ENCODE measurements around the gene NRP1.
"Not testable (repeated sequence)": the region's sequence is repeated elsewhere in the genome, so short reads cannot be mapped to it uniquely, and the experiment has no call there.

NRP1 gene

GRCh38 chr10:33334153-33334804, at the start of gene NRP1:
Gene NRP1, minus strand, starts transcription at chr10:33334667. Its CDS starts 285 bp downstream, at chr10:33334382.
- no peak for FAIRE-seq

- not testable (repeated sequence) for FAIRE-seq
Observed at GRCh38 chr10:33384201-33384600, 49.7 kb upstream of the NRP1 start.

- FAIRE-seq = no peak
Observed at GRCh38 chr10:33382921-33383713, 48.6 kb upstream of the NRP1 start.

- no peak for FAIRE-seq
Observed at GRCh38 chr10:33382216-33382600, 47.7 kb upstream of the NRP1 start.

GRCh38 chr10:33381451-33382215, 47.2 kb upstream of the NRP1 start:
- no peak for FAIRE-seq

- FAIRE-seq = no peak
Observed at GRCh38 chr10:33377658-33378025, 43.2 kb upstream of the NRP1 start.

- FAIRE-seq = no peak
Observed at GRCh38 chr10:33376976-33377657, 42.6 kb upstream of the NRP1 start.

GRCh38 chr10:33376476-33376875, 42.0 kb upstream of the NRP1 start:
- no peak for FAIRE-seq

GRCh38 chr10:33373263-33373662, 38.8 kb upstream of the NRP1 start:
- no peak for FAIRE-seq

- FAIRE-seq = no peak
Observed at GRCh38 chr10:33371234-33371633, 36.8 kb upstream of the NRP1 start.

GRCh38 chr10:33370434-33370930, 36.0 kb upstream of the NRP1 start:
- FAIRE-seq = no peak

GRCh38 chr10:33368086-33368485, 33.6 kb upstream of the NRP1 start:
- no peak for FAIRE-seq

- FAIRE-seq = no peak
Observed at GRCh38 chr10:33365871-33366411, 31.5 kb upstream of the NRP1 start.

GRCh38 chr10:33365301-33365700, 30.8 kb upstream of the NRP1 start:
- FAIRE-seq = no peak

GRCh38 chr10:33363106-33363505, 28.6 kb upstream of the NRP1 start:
- FAIRE-seq = no peak

- no peak for FAIRE-seq
Observed at GRCh38 chr10:33358016-33358415, 23.5 kb upstream of the NRP1 start.

GRCh38 chr10:33355274-33355673, 20.8 kb upstream of the NRP1 start:
- FAIRE-seq = no peak

GRCh38 chr10:33353853-33354252, 19.4 kb upstream of the NRP1 start:
- FAIRE-seq = no peak

- no peak for FAIRE-seq
Observed at GRCh38 chr10:33353334-33353733, 18.9 kb upstream of the NRP1 start.

GRCh38 chr10:33352615-33353014, 18.1 kb upstream of the NRP1 start:
- no peak for FAIRE-seq

- no peak for FAIRE-seq
Observed at GRCh38 chr10:33352175-33352574, 17.7 kb upstream of the NRP1 start.

- no peak for FAIRE-seq
Observed at GRCh38 chr10:33350041-33350440, 15.6 kb upstream of the NRP1 start.

GRCh38 chr10:33349268-33349667, 14.8 kb upstream of the NRP1 start:
- no peak for FAIRE-seq
